IPS-11a (cell line): Measurements from ENCODE around the gene SLC8A2.

Experiments used
- H3K4me3 ChIP-seq: one replicate; pipeline ENCODE4 v1.5.1; 2013; ENCODE audit warnings: low read depth, low read length, control low read depth

SLC8A2 gene

GRCh38 chr19:47461876-47462275, 9.8 kb downstream of the SLC8A2 start:
- H3K4me3 ChIP-seq: no peak overlapping the region

GRCh38 chr19:47459477-47459876, 12.2 kb downstream of the SLC8A2 start:
- H3K4me3 ChIP-seq: no peak overlapping the region

- H3K4me3 ChIP-seq: no peak overlapping the region
Observed at GRCh38 chr19:47458672-47459071, 13.0 kb downstream of the SLC8A2 start.

GRCh38 chr19:47456721-47457474, 14.8 kb downstream of the SLC8A2 start:
- H3K4me3 ChIP-seq: no peak overlapping the region

GRCh38 chr19:47450478-47450877, 21.2 kb downstream of the SLC8A2 start:
- H3K4me3 ChIP-seq: no peak overlapping the region

GRCh38 chr19:47448360-47448727, 23.3 kb downstream of the SLC8A2 start:
- no peak overlapping the region for H3K4me3 ChIP-seq

- H3K4me3 ChIP-seq: peak overlapping the region; percentile 57
Observed at GRCh38 chr19:47447470-47448359, 24.0 kb downstream of the SLC8A2 start.

- peak overlapping the region; percentile 57 for H3K4me3 ChIP-seq
Observed at GRCh38 chr19:47446534-47447469, 24.9 kb downstream of the SLC8A2 start.

- no peak overlapping the region for H3K4me3 ChIP-seq
Observed at GRCh38 chr19:47445937-47446402, 25.7 kb downstream of the SLC8A2 start.

GRCh38 chr19:47445527-47445926, 26.2 kb downstream of the SLC8A2 start:
- H3K4me3 ChIP-seq: no peak overlapping the region

GRCh38 chr19:47444388-47444821, 27.3 kb downstream of the SLC8A2 start:
- no peak overlapping the region for H3K4me3 ChIP-seq

GRCh38 chr19:47443331-47443730, 28.4 kb downstream of the SLC8A2 start:
- H3K4me3 ChIP-seq: no peak overlapping the region

- no peak overlapping the region for H3K4me3 ChIP-seq
Observed at GRCh38 chr19:47438793-47439220, 32.9 kb downstream of the SLC8A2 start.

GRCh38 chr19:47437500-47437899, 34.2 kb downstream of the SLC8A2 start:
- H3K4me3 ChIP-seq: no peak overlapping the region

- H3K4me3 ChIP-seq: no peak overlapping the region
Observed at GRCh38 chr19:47436712-47437401, 34.8 kb downstream of the SLC8A2 start.

- no peak overlapping the region for H3K4me3 ChIP-seq
Observed at GRCh38 chr19:47435883-47436417, 35.7 kb downstream of the SLC8A2 start.

- H3K4me3 ChIP-seq: no peak overlapping the region
Observed at GRCh38 chr19:47435196-47435595, 36.5 kb downstream of the SLC8A2 start.

GRCh38 chr19:47434088-47434487, 37.6 kb downstream of the SLC8A2 start:
- no peak overlapping the region for H3K4me3 ChIP-seq

- H3K4me3 ChIP-seq: no peak overlapping the region
Observed at GRCh38 chr19:47433121-47433520, 38.6 kb downstream of the SLC8A2 start.

- H3K4me3 ChIP-seq: no peak overlapping the region
Observed at GRCh38 chr19:47432499-47432898, 39.2 kb downstream of the SLC8A2 start.
